Karpas-422 (cell line): ENCODE data around the gene CKS2. TPM values are rescaled to one million over a fixed set of nuclear protein-coding genes. Genes with fewer than 3 reads are reported as not detected.

Experiments used
- DNase-seq: peaks from one replicate; pipeline ENCODE4 v3.0.0-alpha.2; 2015
- H2AFZ ChIP-seq: fragments of 200-600 bp; sonication (generic); 2 replicates; pipeline ENCODE4 v1.6.1; 2014; ENCODE audit warnings: antibody characterized with exemption, low read length, mixed read lengths
- H3K27ac ChIP-seq: fragments of 200-600 bp; sonication (generic); 2 replicates; pipeline ENCODE4 v1.5.1; 2014; ENCODE audit warnings: mild to moderate bottlenecking, low read length, moderate library complexity
- H3K27me3 ChIP-seq: fragments of 200-600 bp; sonication (generic); 2 replicates; pipeline ENCODE4 v1.6.1; 2014; ENCODE audit warnings: low read length, mixed read lengths
- H3K36me3 ChIP-seq: fragments of 200-600 bp; sonication (generic); 2 replicates; pipeline ENCODE4 v1.6.1; 2014; ENCODE audit warnings: low read length, mixed read lengths; ENCODE audit not compliant: insufficient read depth
- H3K4me1 ChIP-seq: fragments of 200-600 bp; sonication (generic); 2 replicates; pipeline ENCODE4 v1.6.1; 2014; ENCODE audit warnings: mild to moderate bottlenecking, low read length, mixed read lengths
- H3K4me2 ChIP-seq: fragments of 200-600 bp; sonication (generic); 2 replicates; pipeline ENCODE4 v1.6.1; 2014; ENCODE audit warnings: low read length, low read depth, mild to moderate bottlenecking; ENCODE audit not compliant: poor library complexity, severe bottlenecking
- H3K4me3 ChIP-seq: fragments of 200-600 bp; sonication (generic); 2 replicates; pipeline ENCODE4 v1.5.1; 2014; ENCODE audit warnings: mild to moderate bottlenecking, antibody characterized with exemption, low read length, mixed read lengths
- H3K79me2 ChIP-seq: fragments of 200-600 bp; sonication (generic); 2 replicates; pipeline ENCODE4 v1.6.1; 2014; ENCODE audit warnings: mild to moderate bottlenecking, low read length, mixed read lengths
- H3K9ac ChIP-seq: fragments of 200-600 bp; sonication (generic); 2 replicates; pipeline ENCODE4 v1.6.0; 2014; ENCODE audit warnings: low read length
- H3K9me2 ChIP-seq: fragments of 200-600 bp; sonication (generic), shearing (Covaris generic); replicated peaks from 2 replicates; pipeline ENCODE4 v1.6.0; 2014; ENCODE audit warnings: mild to moderate bottlenecking, low read length, moderate library complexity; ENCODE audit not compliant: insufficient read depth
- H3K9me3 ChIP-seq: fragments of 300-700, 200-600 bp; sonication (generic); 2 replicates; pipeline ENCODE4 v1.6.1; 2014; ENCODE audit warnings: low read length, mixed read lengths
- H4K20me1 ChIP-seq: fragments of 200-600 bp; sonication (generic); 2 replicates; pipeline ENCODE4 v1.6.1; 2014; ENCODE audit warnings: mild to moderate bottlenecking, antibody characterized with exemption, low read length, low read depth; ENCODE audit not compliant: insufficient read depth
- total RNA-seq: library from RNA; depleted of rRNA; stranded (reverse); fragments of >200 nt; shearing (Covaris generic); gene quantifications from 2 replicates; pipeline ENCODE4 v1.2.3, GENCODE V29; 2014; ENCODE audit warnings: low replicate concordance

The CKS2 gene
- total RNA-seq, 1 experiment from 2014 or later = 319 TPM

DNA sequence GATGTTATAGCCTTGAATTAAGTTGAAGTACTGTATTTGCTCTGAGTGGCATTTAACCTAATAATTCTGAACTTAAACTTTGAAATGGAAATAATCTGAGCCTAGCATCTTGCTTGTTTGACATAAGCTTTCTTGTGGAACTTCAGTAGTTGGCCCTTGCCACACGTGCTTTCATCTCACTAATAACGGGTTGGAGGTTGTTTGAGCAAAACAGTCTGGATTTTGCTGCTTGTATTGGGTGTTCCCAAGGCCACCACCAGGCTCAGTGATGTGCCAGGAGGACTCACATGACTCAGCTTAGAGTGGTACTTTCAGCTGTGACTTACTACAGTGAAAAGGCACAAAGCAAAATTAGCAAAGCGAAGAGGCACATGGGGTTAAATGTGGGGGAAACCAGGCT lies 43.0 kb downstream of the CKS2 start:
- no peaks in the 10 kb centered on the region for H3K79me2 ChIP-seq
- H4K20me1 ChIP-seq = no peaks in the 10 kb centered on the region
- no peak for DNase-seq
- H3K27me3 ChIP-seq = no peaks in the 10 kb centered on the region
- no peak overlapping the region for H3K4me3 ChIP-seq
- no peaks in the 10 kb centered on the region for H3K4me1 ChIP-seq
- no peaks in the 10 kb centered on the region for H3K9me3 ChIP-seq
- H3K9me2 ChIP-seq = no peaks in the 10 kb centered on the region
- H3K36me3 ChIP-seq = peaks cover 21% of the 10 kb centered on the region; the same call in 1 of the 2 replicates
- no peak overlapping the region for H3K4me2 ChIP-seq
- H3K27ac ChIP-seq = no peak overlapping the region
- no peak overlapping the region for H3K9ac ChIP-seq
- H2AFZ ChIP-seq = no peak overlapping the region

DNA sequence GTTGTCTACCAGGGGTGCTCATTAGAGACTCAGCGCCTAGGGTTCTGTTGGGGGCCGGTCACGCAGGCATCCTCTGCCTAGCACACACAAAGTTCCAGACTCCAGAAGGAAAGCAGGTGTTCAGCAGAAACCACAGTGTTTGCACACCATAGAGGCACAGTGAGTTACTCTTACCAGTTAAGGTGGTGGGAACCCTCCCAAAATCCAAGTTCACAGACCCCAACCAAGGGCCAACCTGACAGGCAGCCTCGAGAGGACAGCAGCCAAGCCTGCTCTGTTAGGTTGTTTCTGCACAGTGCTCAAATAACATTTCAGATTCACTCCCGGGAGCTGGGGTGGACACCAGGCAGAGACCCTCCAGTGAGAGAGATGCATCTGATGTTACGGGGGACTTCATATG lies 43.5 kb downstream of the CKS2 start:
- no peaks in the 10 kb centered on the region for H4K20me1 ChIP-seq
- H3K79me2 ChIP-seq = no peaks in the 10 kb centered on the region
- H3K4me1 ChIP-seq = no peaks in the 10 kb centered on the region
- DNase-seq = no peak
- no peak overlapping the region for H3K27ac ChIP-seq
- no peaks in the 10 kb centered on the region for H3K9me3 ChIP-seq
- peaks cover 21% of the 10 kb centered on the region; the same call in 1 of the 2 replicates for H3K36me3 ChIP-seq
- no peak overlapping the region for H3K9ac ChIP-seq
- no peak overlapping the region for H3K4me3 ChIP-seq
- H3K4me2 ChIP-seq = no peak overlapping the region
- no peaks in the 10 kb centered on the region for H3K9me2 ChIP-seq
- no peaks in the 10 kb centered on the region for H3K27me3 ChIP-seq
- no peak overlapping the region for H2AFZ ChIP-seq

DNA sequence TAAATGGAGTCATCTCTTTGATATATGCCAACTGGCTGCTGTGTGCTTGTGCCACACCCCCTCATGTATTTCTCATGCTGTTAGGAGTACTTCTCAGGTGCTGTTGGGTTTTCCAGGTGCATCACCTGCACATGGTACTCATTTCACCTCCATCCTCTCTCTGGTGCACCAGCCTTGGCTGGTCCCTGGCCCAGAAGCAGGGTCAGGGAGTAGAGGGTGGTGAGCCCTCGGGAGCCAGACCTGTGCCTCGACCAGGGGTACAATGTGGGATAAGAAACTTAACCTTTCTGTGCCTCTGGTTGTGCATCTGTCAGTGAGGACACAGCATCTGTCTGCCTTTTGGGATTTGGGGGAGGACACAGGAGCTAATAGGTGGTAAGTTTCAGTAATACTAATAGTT lies 45.8 kb downstream of the CKS2 start:
- Histone ChIP-seq H3K27ac (no peak overlapping the region), H3K9me3 (no peaks in the 10 kb centered on the region), H3K9me2 (no peaks in the 10 kb centered on the region), H3K4me1 (no peaks in the 10 kb centered on the region), H3K79me2 (no peaks in the 10 kb centered on the region), H3K36me3 (peaks cover 34% of the 10 kb centered on the region; the same call in 1 of the 2 replicates), H2AFZ (no peak overlapping the region), H4K20me1 (no peaks in the 10 kb centered on the region), H3K9ac (no peak overlapping the region), H3K4me3 (no peak overlapping the region), H3K4me2 (no peak overlapping the region), H3K27me3 (no peaks in the 10 kb centered on the region)
- DNase-seq = no peak

DNA sequence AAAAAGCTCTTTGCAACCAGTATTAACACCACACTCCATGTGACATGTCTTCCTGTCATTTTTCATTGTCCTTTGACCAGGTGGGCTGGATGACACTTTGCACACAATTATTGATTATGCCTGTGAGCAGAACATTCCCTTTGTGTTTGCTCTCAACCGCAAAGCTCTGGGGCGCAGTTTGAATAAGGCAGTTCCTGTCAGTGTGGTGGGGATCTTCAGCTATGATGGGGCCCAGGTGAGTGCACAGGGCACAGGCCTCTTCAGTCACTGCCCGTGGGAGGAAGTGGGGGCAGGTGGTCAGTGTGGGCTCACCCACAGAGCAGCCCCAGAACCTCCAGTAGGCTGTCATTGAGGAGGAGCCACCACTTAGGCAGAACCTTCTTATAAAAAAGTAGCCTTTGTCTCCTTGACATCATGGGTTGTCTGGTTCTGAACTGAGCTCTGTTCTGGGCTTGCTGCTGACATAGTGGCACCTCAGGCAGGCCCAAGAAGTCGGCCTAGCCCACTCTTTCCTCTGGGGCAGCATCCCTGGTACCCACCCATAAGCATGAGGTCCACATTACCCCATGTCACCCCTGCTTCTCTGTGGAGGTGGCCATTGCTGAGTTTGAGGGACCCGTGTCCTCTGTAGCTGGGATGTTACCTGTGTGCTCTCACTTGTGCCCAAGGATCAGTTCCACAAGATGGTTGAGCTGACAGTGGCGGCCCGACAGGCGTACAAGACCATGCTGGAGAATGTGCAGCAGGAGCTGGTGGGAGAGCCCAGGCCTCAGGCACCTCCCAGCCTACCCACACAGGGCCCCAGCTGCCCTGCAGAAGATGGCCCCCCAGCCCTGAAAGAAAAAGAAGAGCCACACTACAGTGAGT lies 46.6 kb downstream of the CKS2 start:
- peaks cover 27% of the 10 kb centered on the region; the same call in 1 of the 2 replicates for H3K36me3 ChIP-seq

DNA sequence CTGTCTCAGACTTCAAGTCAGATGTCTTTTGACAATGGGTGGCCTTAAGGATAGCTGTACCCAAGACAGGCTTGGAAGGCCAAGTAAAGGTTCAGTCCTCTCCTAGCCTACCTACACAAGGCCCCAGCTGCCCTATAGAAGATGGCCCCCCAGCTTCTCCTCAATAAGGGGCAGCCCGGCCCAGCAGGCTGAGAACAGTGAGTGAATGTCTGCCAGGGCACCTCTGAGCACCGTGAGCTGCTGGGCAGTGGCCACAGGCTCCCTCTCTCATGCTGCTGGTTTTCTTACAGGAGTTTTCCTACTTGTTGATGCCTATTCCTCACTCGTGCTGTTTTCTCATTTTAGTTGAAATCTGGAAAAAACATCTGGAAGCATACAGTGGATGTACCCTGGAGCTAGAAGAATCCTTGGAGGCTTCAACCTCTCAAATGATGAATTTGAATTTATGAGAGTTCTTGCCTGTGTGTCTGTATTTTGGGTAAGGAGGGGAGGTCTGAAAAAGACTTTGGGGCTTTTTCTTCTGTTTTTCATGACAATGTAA lies 47.5 kb downstream of the CKS2 start:
- H3K79me2 ChIP-seq = no peaks in the 10 kb centered on the region
- H3K27ac ChIP-seq = no peak overlapping the region
- H3K9ac ChIP-seq = no peak overlapping the region
- H2AFZ ChIP-seq = no peak overlapping the region
- no peaks in the 10 kb centered on the region for H3K27me3 ChIP-seq
- H3K36me3 ChIP-seq = peaks cover 26% of the 10 kb centered on the region; the same call in 1 of the 2 replicates
- H3K4me2 ChIP-seq = no peak overlapping the region
- H3K4me3 ChIP-seq = no peak overlapping the region
- no peak for DNase-seq
- H4K20me1 ChIP-seq = no peaks in the 10 kb centered on the region
- no peaks in the 10 kb centered on the region for H3K9me2 ChIP-seq
- no peaks in the 10 kb centered on the region for H3K4me1 ChIP-seq
- no peaks in the 10 kb centered on the region for H3K9me3 ChIP-seq

More for the DNA sequence above, 46.6 kb downstream of the CKS2 start:
- Histone ChIP-seq H2AFZ (no peak overlapping the region), H3K27me3 (no peaks in the 10 kb centered on the region), H3K4me1 (no peaks in the 10 kb centered on the region), H3K79me2 (no peaks in the 10 kb centered on the region), H3K27ac (no peak overlapping the region), H3K4me3 (no peak overlapping the region), H3K9me3 (no peaks in the 10 kb centered on the region), H3K4me2 (no peak overlapping the region), H3K9ac (no peak overlapping the region), H3K9me2 (no peaks in the 10 kb centered on the region), H4K20me1 (no peaks in the 10 kb centered on the region)
- no peak for DNase-seq

DNA sequence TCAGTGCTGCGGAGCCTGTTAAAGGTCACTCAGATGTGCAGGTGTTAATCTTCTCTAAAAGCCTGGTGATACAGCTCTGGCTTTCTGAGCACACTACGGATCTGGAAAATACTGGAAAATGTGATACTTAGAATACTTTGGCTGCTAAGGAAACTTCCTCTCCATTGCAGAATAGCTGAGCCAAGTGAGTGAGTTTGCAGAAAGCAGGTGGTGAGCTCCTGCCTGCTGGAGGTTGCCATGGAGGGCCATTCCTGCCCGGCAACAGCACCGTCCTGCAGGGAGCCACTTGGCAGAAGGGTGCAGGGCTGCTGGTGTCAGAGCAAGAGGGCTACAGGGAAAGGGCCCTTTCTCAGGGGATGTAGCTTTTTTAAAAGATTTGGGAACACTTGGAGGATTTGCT lies 48.0 kb downstream of the CKS2 start:
- Histone ChIP-seq H3K9me3 (no peaks in the 10 kb centered on the region), H3K36me3 (peaks cover 25% of the 10 kb centered on the region; the same call in 1 of the 2 replicates), H3K79me2 (no peaks in the 10 kb centered on the region), H4K20me1 (no peaks in the 10 kb centered on the region), H2AFZ (no peak overlapping the region), H3K4me3 (no peak overlapping the region), H3K4me2 (no peak overlapping the region), H3K27ac (no peak overlapping the region), H3K4me1 (no peaks in the 10 kb centered on the region), H3K27me3 (no peaks in the 10 kb centered on the region), H3K9ac (no peak overlapping the region), H3K9me2 (no peaks in the 10 kb centered on the region)
- no peak for DNase-seq

DNA sequence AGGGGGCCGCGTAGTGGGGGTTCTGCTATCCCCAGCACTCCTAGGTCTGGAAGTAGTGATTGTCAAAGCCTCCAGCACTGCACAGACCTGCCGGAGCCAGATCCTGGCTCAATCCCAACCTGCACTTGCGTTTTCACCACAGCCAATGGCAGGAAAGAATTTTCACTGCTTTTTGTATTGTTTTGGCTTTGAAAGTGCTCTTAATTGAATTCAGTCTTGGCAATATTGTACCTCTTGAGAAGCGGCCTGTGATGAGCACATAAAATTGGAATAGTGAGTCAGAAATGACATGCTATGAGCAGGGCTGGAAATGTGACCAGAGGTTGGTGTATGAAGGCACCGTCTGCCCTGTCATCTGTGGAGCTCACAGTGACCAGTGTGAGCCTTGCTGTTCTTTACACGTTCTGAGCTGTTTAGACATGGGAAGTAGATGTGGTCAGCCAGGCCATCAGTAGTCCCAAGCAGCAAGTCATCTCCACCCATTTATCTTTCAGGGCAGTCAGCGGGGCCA lies 48.8 kb downstream of the CKS2 start:
- H3K9ac ChIP-seq = no peak overlapping the region
- no peak overlapping the region for H3K4me2 ChIP-seq
- no peaks in the 10 kb centered on the region for H4K20me1 ChIP-seq
- H3K4me3 ChIP-seq = no peak overlapping the region
- no peaks in the 10 kb centered on the region for H3K4me1 ChIP-seq
- peaks cover 22% of the 10 kb centered on the region; the same call in 1 of the 2 replicates for H3K36me3 ChIP-seq
- H3K27ac ChIP-seq = no peak overlapping the region
- H3K9me3 ChIP-seq = no peaks in the 10 kb centered on the region
- H2AFZ ChIP-seq = no peak overlapping the region
- DNase-seq = no peak
- no peaks in the 10 kb centered on the region for H3K27me3 ChIP-seq
- H3K9me2 ChIP-seq = no peaks in the 10 kb centered on the region
- no peaks in the 10 kb centered on the region for H3K79me2 ChIP-seq

DNA sequence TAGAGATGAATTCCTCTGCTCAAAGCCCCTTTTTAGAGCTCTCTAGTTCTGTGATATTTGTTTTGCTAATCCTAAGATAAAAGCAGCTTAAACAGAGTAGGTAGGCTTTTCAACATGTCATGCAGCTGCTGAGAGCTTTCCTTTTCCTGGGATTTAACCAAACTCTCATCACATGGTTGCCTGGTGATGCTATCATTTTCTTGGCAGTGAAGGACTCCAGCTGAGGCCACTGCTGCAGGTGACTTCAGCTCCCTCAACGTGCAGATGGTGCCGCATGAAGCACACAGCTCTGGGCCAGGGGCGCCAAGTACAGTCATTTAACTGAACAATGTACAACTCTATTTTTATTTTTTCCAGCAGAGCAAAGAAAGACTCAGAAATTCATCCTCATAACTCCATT lies 49.5 kb downstream of the CKS2 start:
- Histone ChIP-seq H3K9me3 (no peaks in the 10 kb centered on the region), H3K9ac (no peak overlapping the region), H2AFZ (no peak overlapping the region), H3K36me3 (peaks cover 22% of the 10 kb centered on the region; the same call in 1 of the 2 replicates), H3K79me2 (no peaks in the 10 kb centered on the region), H3K4me3 (no peak overlapping the region), H4K20me1 (no peaks in the 10 kb centered on the region), H3K9me2 (no peaks in the 10 kb centered on the region), H3K4me2 (no peak overlapping the region), H3K27ac (no peak overlapping the region), H3K4me1 (no peaks in the 10 kb centered on the region), H3K27me3 (no peaks in the 10 kb centered on the region)
- DNase-seq = no peak
